Activated naive CD8-positive, alpha-beta T cell (primary cell): ENCODE results near the gene PGRMC2.
A peak's percentile ranks its signal among the peaks of the same experiment; 100 is the strongest.

Source experiments
- H3K27ac Mint-ChIP-seq: one replicate; pipeline ENCODE4 v1.8.0; 2021; ENCODE audit warnings: mixed read lengths
- H3K27me3 Mint-ChIP-seq: one replicate; pipeline ENCODE4 v1.8.0; 2021; ENCODE audit warnings: mixed read lengths
- H3K36me3 Mint-ChIP-seq: one replicate; pipeline ENCODE4 v1.8.0; 2021; ENCODE audit warnings: mixed read lengths
- H3K4me1 Mint-ChIP-seq: one replicate; pipeline ENCODE4 v1.8.0; 2021; ENCODE audit warnings: low read depth, mixed read lengths
- H3K4me3 Mint-ChIP-seq: one replicate; pipeline ENCODE4 v1.8.0; 2021; ENCODE audit warnings: mild to moderate bottlenecking, mixed read lengths
- H3K9me3 Mint-ChIP-seq: one replicate; pipeline ENCODE4 v1.8.0; 2021; ENCODE audit warnings: low read depth, mixed read lengths

The PGRMC2 gene

GRCh38 chr4:128288689-128289106, 1.1 kb upstream of the PGRMC2 start:
- no peaks in the 10 kb centered on the region for H3K27me3 Mint-ChIP-seq
- peak overlapping the region; percentile 92 for H3K4me3 Mint-ChIP-seq
- peaks cover 37% of the 10 kb centered on the region for H3K4me1 Mint-ChIP-seq
- peak overlapping the region; percentile 97 for H3K27ac Mint-ChIP-seq
- peaks cover 2% of the 10 kb centered on the region for H3K36me3 Mint-ChIP-seq
- no peaks in the 10 kb centered on the region for H3K9me3 Mint-ChIP-seq

GRCh38 chr4:128287871-128288688, 467 bp upstream of the PGRMC2 start:
- Mint-ChIP-seq H3K27ac (peak overlapping the region; percentile 97), H3K4me3 (peak overlapping the region; percentile 92), H3K9me3 (no peaks in the 10 kb centered on the region), H3K27me3 (no peaks in the 10 kb centered on the region), H3K36me3 (peaks cover 5% of the 10 kb centered on the region), H3K4me1 (peaks cover 39% of the 10 kb centered on the region)

GRCh38 chr4:128286474-128287058, 1.0 kb downstream of the PGRMC2 start:
- peaks cover 49% of the 10 kb centered on the region for H3K4me1 Mint-ChIP-seq
- peak overlapping the region; percentile 92 for H3K4me3 Mint-ChIP-seq
- H3K36me3 Mint-ChIP-seq = peaks cover 5% of the 10 kb centered on the region
- no peaks in the 10 kb centered on the region for H3K9me3 Mint-ChIP-seq
- peak overlapping the region; percentile 92 for H3K27ac Mint-ChIP-seq
- no peaks in the 10 kb centered on the region for H3K27me3 Mint-ChIP-seq

- H3K36me3 Mint-ChIP-seq = peaks cover 5% of the 10 kb centered on the region
- no peaks in the 10 kb centered on the region for H3K27me3 Mint-ChIP-seq
- no peaks in the 10 kb centered on the region for H3K9me3 Mint-ChIP-seq
- H3K4me1 Mint-ChIP-seq = peaks cover 58% of the 10 kb centered on the region
- peak overlapping the region; percentile 92 for H3K4me3 Mint-ChIP-seq
- H3K27ac Mint-ChIP-seq = peak overlapping the region; percentile 41
These were observed 2.3 kb downstream of the PGRMC2 start for GRCh38 chr4:128285085-128285997.

GRCh38 chr4:128284317-128284716, 3.3 kb downstream of the PGRMC2 start:
- Mint-ChIP-seq H3K4me3 (peak overlapping the region; percentile 35), H3K36me3 (peaks cover 5% of the 10 kb centered on the region), H3K9me3 (no peaks in the 10 kb centered on the region), H3K4me1 (peaks cover 61% of the 10 kb centered on the region), H3K27me3 (no peaks in the 10 kb centered on the region), H3K27ac (no peak overlapping the region)

GRCh38 chr4:128283071-128283470, 4.5 kb downstream of the PGRMC2 start:
- Mint-ChIP-seq H3K27me3 (no peaks in the 10 kb centered on the region), H3K9me3 (no peaks in the 10 kb centered on the region), H3K36me3 (peaks cover 5% of the 10 kb centered on the region), H3K27ac (no peak overlapping the region), H3K4me3 (no peak overlapping the region), H3K4me1 (peaks cover 55% of the 10 kb centered on the region)

- Mint-ChIP-seq H3K36me3 (peaks cover 5% of the 10 kb centered on the region), H3K4me1 (peaks cover 55% of the 10 kb centered on the region), H3K27ac (no peak overlapping the region), H3K27me3 (no peaks in the 10 kb centered on the region), H3K4me3 (no peak overlapping the region), H3K9me3 (no peaks in the 10 kb centered on the region)
These were observed 5.1 kb downstream of the PGRMC2 start for GRCh38 chr4:128282516-128282915.

GRCh38 chr4:128281354-128281753, 6.3 kb downstream of the PGRMC2 start:
- Mint-ChIP-seq H3K4me3 (peak overlapping the region; percentile 5), H3K27me3 (no peaks in the 10 kb centered on the region), H3K4me1 (peaks cover 54% of the 10 kb centered on the region), H3K36me3 (peaks cover 5% of the 10 kb centered on the region), H3K9me3 (no peaks in the 10 kb centered on the region), H3K27ac (peak overlapping the region; percentile 58)

- Mint-ChIP-seq H3K4me3 (no peak overlapping the region), H3K4me1 (peaks cover 40% of the 10 kb centered on the region), H3K36me3 (peaks cover 5% of the 10 kb centered on the region), H3K27me3 (no peaks in the 10 kb centered on the region), H3K9me3 (no peaks in the 10 kb centered on the region), H3K27ac (no peak overlapping the region)
These were observed 7.9 kb downstream of the PGRMC2 start for GRCh38 chr4:128279624-128280225.

GRCh38 chr4:128277856-128278255, 9.8 kb downstream of the PGRMC2 start:
- Mint-ChIP-seq H3K9me3 (no peaks in the 10 kb centered on the region), H3K27ac (no peak overlapping the region), H3K4me3 (no peak overlapping the region), H3K36me3 (no peaks in the 10 kb centered on the region), H3K4me1 (peaks cover 36% of the 10 kb centered on the region), H3K27me3 (no peaks in the 10 kb centered on the region)

GRCh38 chr4:128275346-128275745, 12.3 kb downstream of the PGRMC2 start:
- H3K4me1 Mint-ChIP-seq = peaks cover 13% of the 10 kb centered on the region
- H3K36me3 Mint-ChIP-seq = no peaks in the 10 kb centered on the region
- H3K4me3 Mint-ChIP-seq = no peak overlapping the region
- H3K9me3 Mint-ChIP-seq = no peaks in the 10 kb centered on the region
- no peaks in the 10 kb centered on the region for H3K27me3 Mint-ChIP-seq
- no peak overlapping the region for H3K27ac Mint-ChIP-seq

- H3K4me3 Mint-ChIP-seq = no peak overlapping the region
- H3K27ac Mint-ChIP-seq = no peak overlapping the region
- H3K9me3 Mint-ChIP-seq = no peaks in the 10 kb centered on the region
- H3K4me1 Mint-ChIP-seq = peaks cover 6% of the 10 kb centered on the region
- no peaks in the 10 kb centered on the region for H3K27me3 Mint-ChIP-seq
- no peaks in the 10 kb centered on the region for H3K36me3 Mint-ChIP-seq
These were observed 16.1 kb downstream of the PGRMC2 start for GRCh38 chr4:128271551-128271950.

GRCh38 chr4:128268970-128269369, 18.6 kb downstream of the PGRMC2 start:
- H3K4me1 Mint-ChIP-seq = peaks cover 3% of the 10 kb centered on the region
- no peak overlapping the region for H3K27ac Mint-ChIP-seq
- no peaks in the 10 kb centered on the region for H3K36me3 Mint-ChIP-seq
- no peaks in the 10 kb centered on the region for H3K27me3 Mint-ChIP-seq
- no peaks in the 10 kb centered on the region for H3K9me3 Mint-ChIP-seq
- no peak overlapping the region for H3K4me3 Mint-ChIP-seq

- Mint-ChIP-seq H3K27me3 (no peaks in the 10 kb centered on the region), H3K4me1 (no peaks in the 10 kb centered on the region), H3K9me3 (no peaks in the 10 kb centered on the region), H3K27ac (no peak overlapping the region), H3K4me3 (no peak overlapping the region), H3K36me3 (no peaks in the 10 kb centered on the region)
These were observed 19.9 kb downstream of the PGRMC2 start for GRCh38 chr4:128267745-128268144.
